ENCODE results near the gene RUNDC3A. TPM values are rescaled to one million over a fixed set of nuclear protein-coding genes. Genes with fewer than 3 reads are reported as not detected.

Gene RUNDC3A
- total and polyA plus RNA-seq, 2 of the 13 experiments (the other 11 are each of a cell fraction or from before 2014, with no cell fraction given) = 0.25 TPM; not detected in 1

GRCh38 chr17:44277976-44278375, 30.4 kb upstream of the RUNDC3A start:
- Histone ChIP-seq H3K79me2 (ENCODE audit: insufficient read depth, low read length) (no peaks in the 10 kb centered on the region), H3K4me2 (ENCODE audit: low read depth, low read length) (no peak overlapping the region), H3K36me3 (replicated peaks in 1 of 2; ENCODE audit: control insufficient read depth in 1 of 2, insufficient read depth in 2 of 2, low read length in 2 of 2) (no peaks in the 10 kb centered on the region), H4K20me1 (ENCODE audit: insufficient read depth, low read length) (no peaks in the 10 kb centered on the region), H3K27me3 (ENCODE audit: control insufficient read depth in 1 of 2, insufficient read depth in 2 of 2, low read length in 2 of 2) (peaks cover 1 to 35% of the 10 kb centered on the region in 2 experiments; a peak in 4 of 5 replicates), H3K27ac (ENCODE audit: extremely low read length, insufficient read depth, low read length) (no peak overlapping the region), H3K9me3 (ENCODE audit: low read length) (no peaks in the 10 kb centered on the region), H2AFZ (ENCODE audit: low read length) (no peak overlapping the region), H3K4me3 (replicated peaks in 1 of 3; ENCODE audit: insufficient read depth in 1 of 3, low read depth in 2 of 3, low read length in 3 of 3) (no peak overlapping the region), H3K4me1 (ENCODE audit: insufficient read depth, low read length) (peaks cover 23% of the 10 kb centered on the region), H3K9ac (ENCODE audit: insufficient read depth, low read depth, low read length) (no peak overlapping the region)
- POLR2A ChIA-PET = no interaction called here
- CTCF ChIA-PET (ENCODE audit: low intra/inter-chr PET ratio, low total read pairs) = no interaction called here
- FAIRE-seq = no peak
- no peak for ATAC-seq
- intact Hi-C loops (cut with micrococcal nuclease; ENCODE audit: unreplicated experiment) = loop anchor here (10.0 kb wide), 1 partner anchor 47 kb away; the partner anchor contains the start of gene SLC25A39
- TF ChIP-seq DPF2 (CRISPR knock-in tag; IDR thresholded peaks at IDR 0.05; ENCODE audit: borderline replicate concordance, low read depth) (no peak), SATB2 (CRISPR knock-in tag; IDR thresholded peaks at IDR 0.05) (no peak)
- in situ Hi-C loops (cut with HindIII; ENCODE audit: extremely low pct_ligation_motif_present, low pct_unique_long_range_greater_than_20kb) = no loop called here
- DNase-seq (ENCODE audit: low spot score) = no peak
- WGBS (ENCODE audit: low lambda C conversion rate) = 4% methylated on average over 4 of the region's 4 CpGs
- no TSS peak for BruUV-seq (replicated peaks)

GRCh38 chr17:44279346-44279665, 29.1 kb upstream of the RUNDC3A start:
- POLR2A ChIA-PET = interaction anchor here (0.8 to 1.9 kb wide), 17 partner anchors 9 to 224 kb away, joined by 3 to 13 read pairs (median 4); partner anchors contain the start of genes GPATCH8, RUNDC3A, SLC25A39 and UBTF
- intact Hi-C loops (cut with micrococcal nuclease; ENCODE audit: unreplicated experiment) (loop anchor here (10.0 kb wide), 1 partner anchor 45 kb away; the partner anchor contains the start of gene SLC25A39), in situ Hi-C loops (cut with HindIII; ENCODE audit: extremely low pct_ligation_motif_present, low pct_unique_long_range_greater_than_20kb) (no loop called here)
- Histone ChIP-seq H3K9ac (ENCODE audit: insufficient read depth, low read depth, low read length) (no peak overlapping the region), H3K27me3 (ENCODE audit: control insufficient read depth in 1 of 2, insufficient read depth in 2 of 2, low read length in 2 of 2) (peaks cover 0 to 31% of the 10 kb centered on the region in 2 experiments; a peak in 4 of 5 replicates), H3K27ac (ENCODE audit: extremely low read length, insufficient read depth, low read length) (no peak overlapping the region), H3K36me3 (replicated peaks in 1 of 2; ENCODE audit: control insufficient read depth in 1 of 2, insufficient read depth in 2 of 2, low read length in 2 of 2) (no peaks in the 10 kb centered on the region), H3K4me2 (ENCODE audit: low read depth, low read length) (peak overlapping the region; percentile 78), H3K9me3 (ENCODE audit: low read length) (no peaks in the 10 kb centered on the region), H3K4me1 (ENCODE audit: insufficient read depth, low read length) (peaks cover 18% of the 10 kb centered on the region), H3K4me3 (replicated peaks in 1 of 3; ENCODE audit: insufficient read depth in 1 of 3, low read depth in 2 of 3, low read length in 3 of 3) (peak overlapping the region in 1 of 3 experiments; percentile 69; a peak in 2 of 6 replicates), H2AFZ (ENCODE audit: low read length) (no peak overlapping the region), H4K20me1 (ENCODE audit: insufficient read depth, low read length) (no peaks in the 10 kb centered on the region), H3K79me2 (ENCODE audit: insufficient read depth, low read length) (no peaks in the 10 kb centered on the region)
- DNase-seq (ENCODE audit: low spot score) (no peak), ATAC-seq (no peak), FAIRE-seq (no peak)
- TF ChIP-seq ATF4 (CRISPR knock-in tag; IDR thresholded peaks at IDR 0.05) (no peak), IKZF1 (IDR thresholded peaks at IDR 0.05) (no peak), SPEN (CRISPR knock-in tag; IDR thresholded peaks at IDR 0.05; ENCODE audit: low read depth) (peak; percentile 3; the same call in 1 of the 2 replicates), SALL2 (CRISPR knock-in tag; IDR thresholded peaks at IDR 0.05) (no peak), ZNF136 (CRISPR knock-in tag; IDR thresholded peaks at IDR 0.05; ENCODE audit: low read depth) (no peak)
- BruUV-seq (replicated peaks) = no TSS peak
- CTCF ChIA-PET (ENCODE audit: low intra/inter-chr PET ratio, low total read pairs) = no interaction called here
- 70% methylated on average over 2 of the region's 2 CpGs for WGBS (ENCODE audit: low lambda C conversion rate)
